ENCODE results near the gene DNAJC15. TPM values are rescaled to one million over a fixed set of nuclear protein-coding genes. Genes with fewer than 3 reads are reported as not detected.
A peak's percentile ranks its signal among the peaks of the same experiment; 100 is the strongest.

DNAJC15 gene
- total and polyA plus RNA-seq, 2 of the 8 experiments (the other 6 are each of a cell fraction or from before 2014, with no cell fraction given) = 5.8 to 20.8 TPM

GRCh38 chr13:43006893-43007631 lies 16.3 kb upstream of the DNAJC15 start:
- H4K8ac ChIP-seq (ENCODE audit: extremely low read depth, insufficient read depth, low read length) = no peak overlapping the region
- H3K14ac ChIP-seq (ENCODE audit: insufficient read length) = no peak overlapping the region
- peak overlapping the region; percentile 49; the same call in 1 of the 2 replicates for H2AFZ ChIP-seq (ENCODE audit: low read length)
- no peaks in the 10 kb centered on the region for H3K79me2 ChIP-seq (ENCODE audit: control insufficient read depth in 1 of 2, insufficient read depth in 2 of 2, low read length in 2 of 2)
- TF ChIP-seq MAX (IDR thresholded peaks at IDR 0.05) = no peak
- no peak for TF ChIP-seq SP1 (IDR thresholded peaks at IDR 0.05; ENCODE audit: low read depth, low read length)
- TF ChIP-seq JUN (IDR thresholded peaks at IDR 0.05; ENCODE audit: low read depth, low read length) = no peak
- TF ChIP-seq BACH1 (IDR thresholded peaks at IDR 0.05; ENCODE audit: low read length) = no peak
- no peak for TF ChIP-seq EP300 (IDR thresholded peaks at IDR 0.05; ENCODE audit: borderline replicate concordance in 1 of 2, low read depth in 2 of 2, low read length in 2 of 2)
- no peak for TF ChIP-seq SAP30 (IDR thresholded peaks at IDR 0.05; ENCODE audit: insufficient read depth, insufficient replicate concordance, low read length)
- TF ChIP-seq BRCA1 (IDR thresholded peaks at IDR 0.05; ENCODE audit: low read depth, low read length) = no peak
- TF ChIP-seq RXRA (IDR thresholded peaks at IDR 0.05; ENCODE audit: insufficient read depth, low read depth, low read length) = no peak
- no peak for TF ChIP-seq KDM5A (IDR thresholded peaks at IDR 0.05; ENCODE audit: low read length)
- TF ChIP-seq GABPA (IDR thresholded peaks at IDR 0.05; ENCODE audit: borderline replicate concordance, insufficient read depth, low read length) = no peak
- TF ChIP-seq POLR2AphosphoS5 (IDR thresholded peaks at IDR 0.05; ENCODE audit: low read depth, low read length) = no peak
- TF ChIP-seq POLR2A (IDR thresholded peaks at IDR 0.05; ENCODE audit: control extremely low read depth in 1 of 2, low read depth in 2 of 2, low read length in 2 of 2) = no peak
- no peaks in the 10 kb centered on the region for H3K36me3 ChIP-seq (ENCODE audit: control insufficient read depth in 2 of 4, insufficient read depth in 4 of 4, low read length in 3 of 4)
- H3K23ac ChIP-seq (ENCODE audit: insufficient read length) = no peak overlapping the region
- H2BK15ac ChIP-seq (ENCODE audit: low read length) = no peak overlapping the region
- H3K4me2 ChIP-seq (ENCODE audit: insufficient read depth in 1 of 2, low read depth in 2 of 2, low read length in 2 of 2) = no peak overlapping the region
- 73% methylated on average over 3 of the region's 3 CpGs; no CpG with 5 or more reads in 1 of the 2 experiments for WGBS, 2 experiments (ENCODE audit: extremely low coverage in 1 of 2, insufficient coverage in 1 of 2, insufficient read length in 1 of 2, insufficient replicate concordance in 2 of 2, low coverage in 1 of 2, low lambda C conversion rate in 2 of 2, missing lambda C conversion rate in 1 of 2)
- no peak overlapping the region for H3K18ac ChIP-seq (ENCODE audit: extremely low read depth, low read length)
- no peak overlapping the region for H2BK5ac ChIP-seq (ENCODE audit: low read depth, low read length)
- H3K56ac ChIP-seq (replicated peaks; ENCODE audit: insufficient read length, low read depth, low read length) = no peak overlapping the region
- no peak overlapping the region for H4K91ac ChIP-seq (replicated peaks; ENCODE audit: insufficient read length, low read length)
- H3K27me3 ChIP-seq (replicated peaks in 1 of 4; ENCODE audit: control insufficient read depth in 3 of 4, extremely low read depth in 1 of 4, insufficient read depth in 3 of 4, low read length in 3 of 4) = no peaks in the 10 kb centered on the region
- H3K4me1 ChIP-seq (replicated peaks in 1 of 4; ENCODE audit: control insufficient read depth in 3 of 4, insufficient read depth in 4 of 4, low read length in 3 of 4) = peaks cover 0 to 4% (median 0%) of the 10 kb centered on the region in 4 experiments; a peak in 2 of 7 replicates
- no peak overlapping the region for H4K5ac ChIP-seq (ENCODE audit: insufficient read length, low read depth, low read length)
- no peak overlapping the region for H2AK5ac ChIP-seq (ENCODE audit: low read depth, low read length)
- H3K27ac ChIP-seq (ENCODE audit: low read depth, low read length) = no peak overlapping the region
- no peak overlapping the region for H3K4ac ChIP-seq (replicated peaks; ENCODE audit: insufficient read length, low read depth, low read length)
- no peak overlapping the region for H3K4me3 ChIP-seq (ENCODE audit: extremely low read depth in 1 of 4, insufficient read depth in 2 of 4, low read depth in 3 of 4, low read length in 4 of 4)
- H2BK12ac ChIP-seq (ENCODE audit: low read depth, low read length) = peak overlapping the region; percentile 46; the same call in 1 of the 2 replicates
- no peaks in the 10 kb centered on the region for H3K23me2 ChIP-seq (ENCODE audit: low read depth, low read length)
- no peak overlapping the region for H2BK120ac ChIP-seq (replicated peaks; ENCODE audit: low read depth, low read length)
- FAIRE-seq (no peak), DNase-seq (ENCODE audit: low read depth in 1 of 2, low spot score in 2 of 2) (no peak)
- H4K20me1 ChIP-seq (replicated peaks in 1 of 2; ENCODE audit: control insufficient read depth in 1 of 2, insufficient read depth in 2 of 2, low read length in 2 of 2) = no peaks in the 10 kb centered on the region
- no peaks in the 10 kb centered on the region for H3K79me1 ChIP-seq (ENCODE audit: low read depth, low read length)
- CTCF ChIA-PET (ENCODE audit: partially characterized antibody) = interaction anchor here (0.8 to 1.5 kb wide), 3 partner anchors 9 to 37 kb away, joined by 3 to 4 read pairs (median 4); no protein-coding TSS in a partner anchor
- H3K9ac ChIP-seq (replicated peaks in 1 of 4; ENCODE audit: extremely low read depth in 1 of 4, low read depth in 3 of 4, low read length in 3 of 4) = no peak overlapping the region
- no peaks in the 10 kb centered on the region for H3K9me3 ChIP-seq (ENCODE audit: insufficient read depth in 2 of 2, low read depth in 1 of 2, low read length in 1 of 2)
- no peak overlapping the region for H2BK20ac ChIP-seq (ENCODE audit: low read length)
- POLR2A ChIA-PET (ENCODE audit: partially characterized antibody) = no interaction called here
